COLO668 (cell line): ENCODE data around the gene KRTAP10-4.
"Not testable (repeated sequence)": the region's sequence is repeated elsewhere in the genome, so short reads cannot be mapped to it uniquely, and the experiment has no call there.

Source experiments
- DNase-seq: peaks from one replicate; lab custom pipeline; 2025; ENCODE audit not compliant: unreplicated experiment; lab: John Stamatoyannopoulos, UW

Gene KRTAP10-4

GRCh38 chr21:44596068-44596725, 22.7 kb downstream of the KRTAP10-4 start:
- DNase-seq, result no peak

- DNase-seq, result no peak
Measured at GRCh38 chr21:44598061-44598460, 24.5 kb downstream of the KRTAP10-4 start.

GRCh38 chr21:44599264-44600029, 25.9 kb downstream of the KRTAP10-4 start:
- DNase-seq, result no peak

- DNase-seq, result not testable (repeated sequence)
Measured at GRCh38 chr21:44600118-44600978, 26.8 kb downstream of the KRTAP10-4 start, which contains the start of gene KRTAP10-7. Gene KRTAP10-7 (plus strand): TSS chr21:44600597. CDS start chr21:44600622, 25 bp downstream.

GRCh38 chr21:44601091-44601490, 27.6 kb downstream of the KRTAP10-4 start:
- DNase-seq, result not testable (repeated sequence)

- DNase-seq, result no peak
Measured at GRCh38 chr21:44601596-44602462, 28.3 kb downstream of the KRTAP10-4 start.

GRCh38 chr21:44602463-44602850, 28.9 kb downstream of the KRTAP10-4 start:
- no peak for DNase-seq

- no peak for DNase-seq
Measured at GRCh38 chr21:44603109-44603875, 29.8 kb downstream of the KRTAP10-4 start.

GRCh38 chr21:44603911-44604310, 30.4 kb downstream of the KRTAP10-4 start:
- no peak for DNase-seq

- no peak for DNase-seq
Measured at GRCh38 chr21:44606495-44606894, 33.0 kb downstream of the KRTAP10-4 start.

- DNase-seq, result no peak
Measured at GRCh38 chr21:44609193-44609592, 35.7 kb downstream of the KRTAP10-4 start.

- not testable (repeated sequence) for DNase-seq
Measured at GRCh38 chr21:44610157-44610843, 36.8 kb downstream of the KRTAP10-4 start.

- DNase-seq, result no peak
Measured at GRCh38 chr21:44611551-44611950, 38.0 kb downstream of the KRTAP10-4 start.

- no peak for DNase-seq
Measured at GRCh38 chr21:44612029-44612486, 38.5 kb downstream of the KRTAP10-4 start, which contains the start of gene KRTAP10-8. Gene KRTAP10-8 (plus strand): TSS chr21:44612079. CDS start chr21:44612101, 22 bp downstream.

- no peak for DNase-seq
Measured at GRCh38 chr21:44612669-44613229, 39.2 kb downstream of the KRTAP10-4 start.

GRCh38 chr21:44613386-44614155, 40.0 kb downstream of the KRTAP10-4 start:
- no peak for DNase-seq

GRCh38 chr21:44614161-44614631, 40.7 kb downstream of the KRTAP10-4 start:
- DNase-seq, result no peak

GRCh38 chr21:44614961-44615391, 41.4 kb downstream of the KRTAP10-4 start:
- peak; percentile 46 for DNase-seq
